Cardiac muscle cell (in vitro differentiated cells and primary cell): ENCODE results near the gene IL22. TPM values are rescaled to one million over a fixed set of nuclear protein-coding genes. Genes with fewer than 3 reads are reported as not detected.

Experiments used
- DNase-seq, 2 donors: peaks; one replicate each; pipeline versions ENCODE4 v3.0.0 to v3.0.0-alpha.2; 2010 to 2017; ENCODE audit warnings: low read depth in 1 of 2, low spot score in 1 of 2
- H3K27ac ChIP-seq: fragments of 200-600 bp; sonication (generic); 2 replicates; pipeline ENCODE4 v1.5.1; 2016
- H3K27me3 ChIP-seq: fragments of 200-600 bp; sonication (generic); 2 replicates; pipeline ENCODE4 v1.6.0; 2016; ENCODE audit warnings: control low read depth
- H3K36me3 ChIP-seq: fragments of 200-600 bp; sonication (generic); 2 replicates; pipeline ENCODE4 v1.5.1; 2016; ENCODE audit warnings: control low read depth
- H3K4me1 ChIP-seq: fragments of 200-600 bp; sonication (generic); 2 replicates; pipeline ENCODE4 v1.8.1; 2017; ENCODE audit warnings: low read depth, mild to moderate bottlenecking, mixed run types
- H3K4me3 ChIP-seq: fragments of 200-600 bp; sonication (generic); 2 replicates; pipeline ENCODE4 v1.5.1; 2016; ENCODE audit warnings: mild to moderate bottlenecking
- H3K9me3 ChIP-seq: fragments of 200-600 bp; sonication (generic); 2 replicates; pipeline ENCODE4 v1.5.1; 2017; ENCODE audit warnings: low read depth, mild to moderate bottlenecking, control low read depth
- CTCF ChIP-seq: IDR thresholded peaks from 2 replicates; pipeline ENCODE4 v1.5.1; 2012; ENCODE audit warnings: low read depth, mild to moderate bottlenecking, low read length
- polyA plus RNA-seq: library from polyadenylated mRNA; unstranded; fragments of >200 nt; fragmentation: Nextera tagmentation; extraction: Ambion mirVana; gene quantifications from 2 replicates; pipeline ENCODE4 v1.2.1, GENCODE V29; 2016
- total RNA-seq: library from RNA; depleted of rRNA; stranded (reverse); fragments of >200 nt; gene quantifications from 2 replicates; pipeline ENCODE4 v1.2.3, GENCODE V29; 2016

The IL22 gene
- total and polyA plus RNA-seq, 2 experiments from 2014 or later: not detected

GRCh38 chr12:68271346-68271745, 17.9 kb upstream of the IL22 start:
- no peaks in the 10 kb centered on the region for H3K9me3 ChIP-seq
- H3K27me3 ChIP-seq: no peaks in the 10 kb centered on the region
- no peaks in the 10 kb centered on the region for H3K4me1 ChIP-seq
- H3K36me3 ChIP-seq: no peaks in the 10 kb centered on the region
- H3K4me3 ChIP-seq: no peak overlapping the region
- no peak overlapping the region for H3K27ac ChIP-seq
- TF ChIP-seq CTCF: no peak
- peak in 1 of 2 donors; percentile 86 for DNase-seq

DNA sequence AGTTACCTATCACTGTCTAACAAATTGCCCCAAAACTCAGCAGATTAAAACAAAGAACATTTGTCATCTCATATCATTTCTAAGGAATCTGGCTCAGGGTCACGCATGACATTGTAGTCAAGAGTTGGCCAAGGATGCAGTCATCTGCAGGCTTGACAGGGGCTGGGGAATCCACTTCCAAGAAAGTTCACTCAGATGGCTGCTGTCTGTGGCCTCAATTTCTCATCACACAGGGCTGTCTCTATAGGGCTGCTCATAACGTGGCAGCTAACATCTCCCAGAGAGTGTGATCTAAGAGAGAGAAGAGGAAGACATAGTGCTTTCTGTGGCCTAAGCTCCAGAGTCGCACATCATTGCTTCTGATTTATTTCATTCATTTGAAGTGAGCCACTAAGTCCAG, 17.0 kb upstream of the IL22 start:
- Histone ChIP-seq H3K27me3 (no peaks in the 10 kb centered on the region), H3K4me1 (no peaks in the 10 kb centered on the region), H3K27ac (no peak overlapping the region), H3K4me3 (no peak overlapping the region), H3K9me3 (no peaks in the 10 kb centered on the region), H3K36me3 (no peaks in the 10 kb centered on the region)
- TF ChIP-seq CTCF: no peak
- no peak for DNase-seq

DNA sequence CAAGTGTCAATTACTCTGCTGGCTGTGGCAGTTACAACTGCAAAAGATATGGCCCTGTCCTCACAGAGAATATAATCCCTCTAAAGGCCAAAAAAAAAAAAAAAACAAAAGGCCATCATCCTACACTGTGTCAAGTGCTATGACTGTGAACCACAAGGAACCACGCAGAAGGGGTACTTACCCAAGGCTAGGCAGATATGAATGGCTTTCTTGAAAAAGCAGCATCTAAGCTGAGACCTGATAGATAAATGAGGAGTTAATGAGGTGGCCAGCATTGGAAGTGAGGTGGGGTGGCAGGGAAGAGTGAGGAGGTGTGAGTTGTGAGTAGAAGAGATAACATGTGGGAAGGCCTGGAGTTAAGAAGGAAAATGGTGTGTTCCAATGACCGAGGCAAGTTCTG, 16.4 kb upstream of the IL22 start:
- no peaks in the 10 kb centered on the region for H3K36me3 ChIP-seq
- no peak overlapping the region for H3K4me3 ChIP-seq
- H3K9me3 ChIP-seq: no peaks in the 10 kb centered on the region
- H3K27me3 ChIP-seq: no peaks in the 10 kb centered on the region
- TF ChIP-seq CTCF: no peak
- DNase-seq: no peak
- no peak overlapping the region for H3K27ac ChIP-seq
- no peaks in the 10 kb centered on the region for H3K4me1 ChIP-seq

DNA sequence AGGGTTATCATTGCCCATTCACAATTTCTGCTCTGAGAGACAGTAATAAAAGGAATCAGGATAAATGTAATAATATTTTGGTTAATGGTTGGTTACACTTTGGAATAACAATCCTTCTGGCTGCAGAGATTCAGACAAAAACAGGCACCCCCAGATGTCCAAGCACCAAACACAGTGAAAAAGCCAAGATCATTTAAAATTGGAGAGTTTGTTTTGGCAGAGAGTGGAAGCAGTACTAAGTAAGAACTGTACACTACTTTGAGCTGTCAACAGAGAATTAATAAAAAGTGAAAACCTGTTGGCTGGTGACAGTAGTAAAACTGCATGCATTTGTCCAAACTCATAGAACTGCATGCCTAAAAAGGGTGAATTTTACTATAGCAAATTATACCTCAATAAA, 15.6 kb upstream of the IL22 start:
- DNase-seq: no peak
- Histone ChIP-seq H3K27ac (no peak overlapping the region), H3K36me3 (no peaks in the 10 kb centered on the region), H3K27me3 (no peaks in the 10 kb centered on the region), H3K4me3 (no peak overlapping the region), H3K4me1 (no peaks in the 10 kb centered on the region), H3K9me3 (no peaks in the 10 kb centered on the region)
- TF ChIP-seq CTCF: no peak

GRCh38 chr12:68267892-68268396, 14.5 kb upstream of the IL22 start:
- no peak overlapping the region for H3K4me3 ChIP-seq
- H3K36me3 ChIP-seq: no peaks in the 10 kb centered on the region
- H3K27me3 ChIP-seq: no peaks in the 10 kb centered on the region
- DNase-seq: peak in 1 of 2 donors; percentile 93
- H3K27ac ChIP-seq: no peak overlapping the region
- no peak for TF ChIP-seq CTCF
- H3K4me1 ChIP-seq: no peaks in the 10 kb centered on the region
- H3K9me3 ChIP-seq: no peaks in the 10 kb centered on the region

GRCh38 chr12:68264857-68265256, 11.5 kb upstream of the IL22 start:
- no peak overlapping the region for H3K27ac ChIP-seq
- no peaks in the 10 kb centered on the region for H3K36me3 ChIP-seq
- H3K9me3 ChIP-seq: no peaks in the 10 kb centered on the region
- no peak for TF ChIP-seq CTCF
- DNase-seq: peak in 1 of 2 donors; percentile 69
- no peak overlapping the region for H3K4me3 ChIP-seq
- no peaks in the 10 kb centered on the region for H3K27me3 ChIP-seq
- no peaks in the 10 kb centered on the region for H3K4me1 ChIP-seq
